ENCODE measurements around the gene ALDOB.

GRCh38 chr9:101398930-101399642, 36.5 kb downstream of the ALDOB start:
- TF ChIP-seq REST (IDR thresholded peaks at IDR 0.05; ENCODE audit: low read depth) (no peak), POLR2AphosphoS5 (IDR thresholded peaks at IDR 0.05; ENCODE audit: low read depth, low read length) (no peak), CTCF (IDR thresholded peaks at IDR 0.05 in 2 of 3, conservative IDR thresholded peaks at IDR 0.05 in 1 of 3; ENCODE audit: borderline replicate concordance in 1 of 3, insufficient read depth in 1 of 3, low read depth in 2 of 3, low read length in 2 of 3) (no peak), POLR2A (IDR thresholded peaks at IDR 0.05; ENCODE audit: borderline replicate concordance, extremely low read depth, insufficient read depth, insufficient read length) (no peak), RAD21 (IDR thresholded peaks at IDR 0.05; ENCODE audit: low read depth) (no peak), MAX (IDR thresholded peaks at IDR 0.05) (no peak), CEBPB (IDR thresholded peaks at IDR 0.05; ENCODE audit: low read depth) (no peak)
